Liver (tissue), 3 donors: ENCODE measurements around the gene GRAP2.

Experiments used
- CTCF ChIP-seq: fragments of 150-350 bp; IDR thresholded peaks from 2 replicates; pipeline ENCODE4 v1.5.1; 2017; ENCODE audit warnings: improper control_type of control experiment, low read depth, low read length; ENCODE audit not compliant: missing input control
- EGR1 ChIP-seq, 2 donors: IDR thresholded peaks; 2 replicates each; pipeline ENCODE4 v1.6.1; 2016 to 2018; ENCODE audit warnings: antibody characterized with exemption in 2 of 2, low read depth in 2 of 2
- MAX ChIP-seq: IDR thresholded peaks from 2 replicates; pipeline ENCODE4 v1.6.1; 2016; ENCODE audit warnings: antibody characterized with exemption
- SP1 ChIP-seq: IDR thresholded peaks from 2 replicates; pipeline ENCODE4 v1.6.1; 2018; ENCODE audit warnings: antibody characterized with exemption, mild to moderate bottlenecking
- donor health status: healthy.
- donor health status: healthy.

GRCh38 chr22:39938509-39939111 lies 37.7 kb downstream of the GRAP2 start:
- TF ChIP-seq EGR1 (IDR thresholded peaks at IDR 0.05; ENCODE audit: low read depth in 2 of 2), result no peak
- TF ChIP-seq SP1, result no peak
- no peak for TF ChIP-seq MAX
- no peak for TF ChIP-seq CTCF
